ENCODE measurements around the gene EBF3. TPM values are rescaled to one million over a fixed set of nuclear protein-coding genes. Genes with fewer than 3 reads are reported as not detected.

Gene EBF3
- total RNA-seq, 2 experiments from 2014 or later, result not detected

- no peak overlapping the region for H3K4me3 Mint-ChIP-seq
- H3K9me3 Mint-ChIP-seq, result no peaks in the 10 kb centered on the region
- no peaks in the 10 kb centered on the region for H3K4me1 Mint-ChIP-seq (ENCODE audit: low read depth)
- no peak for DNase-seq
- H3K27me3 Mint-ChIP-seq, result no peaks in the 10 kb centered on the region
- CTCF ChIA-PET, result no interaction called here
- intact Hi-C loops (cut with micrococcal nuclease), result no loop called here
- H3K27ac Mint-ChIP-seq, result no peak overlapping the region
- no peaks in the 10 kb centered on the region for H3K36me3 Mint-ChIP-seq
- POLR2A ChIA-PET, result no interaction called here
Measured at GRCh38 chr10:129912986-129913695, 50.9 kb downstream of the EBF3 start.

- Mint-ChIP-seq H3K27me3 (no peaks in the 10 kb centered on the region), H3K27ac (no peak overlapping the region), H3K9me3 (no peaks in the 10 kb centered on the region), H3K4me3 (no peak overlapping the region), H3K36me3 (no peaks in the 10 kb centered on the region), H3K4me1 (ENCODE audit: low read depth) (no peaks in the 10 kb centered on the region)
- intact Hi-C loops (cut with micrococcal nuclease), result no loop called here
- DNase-seq, result no peak
- ChIA-PET CTCF (no interaction called here), POLR2A (no interaction called here)
Measured at GRCh38 chr10:129912166-129912917, 51.7 kb downstream of the EBF3 start.

GRCh38 chr10:129911451-129912165 is 52.5 kb downstream of the EBF3 start:
- POLR2A ChIA-PET, result no interaction called here
- intact Hi-C loops (cut with micrococcal nuclease), result no loop called here
- no peak overlapping the region for H3K27ac Mint-ChIP-seq

GRCh38 chr10:129910861-129911260 is 53.2 kb downstream of the EBF3 start:
- POLR2A ChIA-PET, result no interaction called here
- CTCF ChIA-PET, result no interaction called here
- DNase-seq, result no peak
- Mint-ChIP-seq H3K36me3 (no peaks in the 10 kb centered on the region), H3K27me3 (no peaks in the 10 kb centered on the region), H3K27ac (no peak overlapping the region), H3K4me1 (ENCODE audit: low read depth) (no peaks in the 10 kb centered on the region), H3K9me3 (no peaks in the 10 kb centered on the region), H3K4me3 (no peak overlapping the region)
- intact Hi-C loops (cut with micrococcal nuclease), result no loop called here

More at GRCh38 chr10:129911451-129912165, 52.5 kb downstream of the EBF3 start:
- Mint-ChIP-seq H3K27me3 (no peaks in the 10 kb centered on the region), H3K4me1 (ENCODE audit: low read depth) (no peaks in the 10 kb centered on the region), H3K4me3 (no peak overlapping the region), H3K36me3 (no peaks in the 10 kb centered on the region), H3K9me3 (no peaks in the 10 kb centered on the region)
- CTCF ChIA-PET, result no interaction called here
- no peak for DNase-seq

- Mint-ChIP-seq H3K4me3 (no peak overlapping the region), H3K36me3 (no peaks in the 10 kb centered on the region), H3K27me3 (peaks cover 2% of the 10 kb centered on the region), H3K27ac (no peak overlapping the region), H3K4me1 (ENCODE audit: low read depth) (no peaks in the 10 kb centered on the region), H3K9me3 (no peaks in the 10 kb centered on the region)
- no peak for DNase-seq
- intact Hi-C loops (cut with micrococcal nuclease), result no loop called here
- ChIA-PET POLR2A (no interaction called here), CTCF (no interaction called here)
Measured at GRCh38 chr10:129909531-129910256, 54.4 kb downstream of the EBF3 start.

GRCh38 chr10:129909080-129909479 is 55.0 kb downstream of the EBF3 start:
- no peak for DNase-seq
- intact Hi-C loops (cut with micrococcal nuclease), result no loop called here
- no peaks in the 10 kb centered on the region for H3K9me3 Mint-ChIP-seq
- ChIA-PET POLR2A (no interaction called here), CTCF (no interaction called here)
- H3K36me3 Mint-ChIP-seq, result no peaks in the 10 kb centered on the region
- peaks cover 2% of the 10 kb centered on the region for H3K27me3 Mint-ChIP-seq
- no peaks in the 10 kb centered on the region for H3K4me1 Mint-ChIP-seq (ENCODE audit: low read depth)
- no peak overlapping the region for H3K27ac Mint-ChIP-seq
- H3K4me3 Mint-ChIP-seq, result no peak overlapping the region

- no peak overlapping the region for H3K27ac Mint-ChIP-seq
- intact Hi-C loops (cut with micrococcal nuclease), result no loop called here
- no peaks in the 10 kb centered on the region for H3K4me1 Mint-ChIP-seq (ENCODE audit: low read depth)
- POLR2A ChIA-PET, result no interaction called here
- H3K9me3 Mint-ChIP-seq, result no peaks in the 10 kb centered on the region
- no peaks in the 10 kb centered on the region for H3K36me3 Mint-ChIP-seq
- DNase-seq, result no peak
- CTCF ChIA-PET, result no interaction called here
- H3K27me3 Mint-ChIP-seq, result peaks cover 2% of the 10 kb centered on the region
- H3K4me3 Mint-ChIP-seq, result no peak overlapping the region
Measured at GRCh38 chr10:129908406-129908805, 55.7 kb downstream of the EBF3 start.

GRCh38 chr10:129905553-129905952 is 58.5 kb downstream of the EBF3 start:
- intact Hi-C loops (cut with micrococcal nuclease), result no loop called here
- H3K27ac Mint-ChIP-seq, result no peak overlapping the region
- POLR2A ChIA-PET, result no interaction called here
- H3K4me3 Mint-ChIP-seq, result no peak overlapping the region
- H3K27me3 Mint-ChIP-seq, result peaks cover 3% of the 10 kb centered on the region
- H3K4me1 Mint-ChIP-seq (ENCODE audit: low read depth), result no peaks in the 10 kb centered on the region
- DNase-seq, result no peak
- CTCF ChIA-PET, result no interaction called here
- H3K9me3 Mint-ChIP-seq, result no peaks in the 10 kb centered on the region
- no peaks in the 10 kb centered on the region for H3K36me3 Mint-ChIP-seq

- H3K36me3 Mint-ChIP-seq, result no peaks in the 10 kb centered on the region
- intact Hi-C loops (cut with micrococcal nuclease), result no loop called here
- ChIA-PET POLR2A (no interaction called here), CTCF (no interaction called here)
- no peak for DNase-seq
- no peak overlapping the region for H3K27ac Mint-ChIP-seq
- H3K4me1 Mint-ChIP-seq (ENCODE audit: low read depth), result no peaks in the 10 kb centered on the region
- H3K27me3 Mint-ChIP-seq, result peaks cover 6% of the 10 kb centered on the region
- H3K4me3 Mint-ChIP-seq, result no peak overlapping the region
- H3K9me3 Mint-ChIP-seq, result no peaks in the 10 kb centered on the region
Measured at GRCh38 chr10:129904323-129904722, 59.8 kb downstream of the EBF3 start.

GRCh38 chr10:129901389-129902006 is 62.6 kb downstream of the EBF3 start:
- no peaks in the 10 kb centered on the region for H3K36me3 Mint-ChIP-seq
- POLR2A ChIA-PET, result no interaction called here
- CTCF ChIA-PET, result no interaction called here
- H3K27ac Mint-ChIP-seq, result no peak overlapping the region
- intact Hi-C loops (cut with micrococcal nuclease), result no loop called here
- peaks cover 8% of the 10 kb centered on the region for H3K27me3 Mint-ChIP-seq
- H3K4me3 Mint-ChIP-seq, result no peak overlapping the region
- H3K4me1 Mint-ChIP-seq (ENCODE audit: low read depth), result no peaks in the 10 kb centered on the region
- H3K9me3 Mint-ChIP-seq, result no peaks in the 10 kb centered on the region
- no peak for DNase-seq

- no peaks in the 10 kb centered on the region for H3K36me3 Mint-ChIP-seq
- no peak for DNase-seq
- no peaks in the 10 kb centered on the region for H3K4me1 Mint-ChIP-seq (ENCODE audit: low read depth)
- H3K27ac Mint-ChIP-seq, result no peak overlapping the region
- H3K4me3 Mint-ChIP-seq, result no peak overlapping the region
- H3K27me3 Mint-ChIP-seq, result peaks cover 8% of the 10 kb centered on the region
- POLR2A ChIA-PET, result no interaction called here
- CTCF ChIA-PET, result no interaction called here
- no peaks in the 10 kb centered on the region for H3K9me3 Mint-ChIP-seq
- intact Hi-C loops (cut with micrococcal nuclease), result no loop called here
Measured at GRCh38 chr10:129900825-129901224, 63.2 kb downstream of the EBF3 start.
